GM19372 (cell line): ENCODE data around the gene SSX4B.
"Not testable (repeated sequence)": the region's sequence is repeated elsewhere in the genome, so short reads cannot be mapped to it uniquely, and the experiment has no call there.

Source experiments
- ATAC-seq: cut with Tn5 transposase; IDR thresholded peaks from one replicate; pipeline ENCODE4 v1.9.1; 2021; ENCODE audit warnings: mild to moderate bottlenecking, low read depth, moderate library complexity; ENCODE audit not compliant: unreplicated experiment

The SSX4B gene

DNA sequence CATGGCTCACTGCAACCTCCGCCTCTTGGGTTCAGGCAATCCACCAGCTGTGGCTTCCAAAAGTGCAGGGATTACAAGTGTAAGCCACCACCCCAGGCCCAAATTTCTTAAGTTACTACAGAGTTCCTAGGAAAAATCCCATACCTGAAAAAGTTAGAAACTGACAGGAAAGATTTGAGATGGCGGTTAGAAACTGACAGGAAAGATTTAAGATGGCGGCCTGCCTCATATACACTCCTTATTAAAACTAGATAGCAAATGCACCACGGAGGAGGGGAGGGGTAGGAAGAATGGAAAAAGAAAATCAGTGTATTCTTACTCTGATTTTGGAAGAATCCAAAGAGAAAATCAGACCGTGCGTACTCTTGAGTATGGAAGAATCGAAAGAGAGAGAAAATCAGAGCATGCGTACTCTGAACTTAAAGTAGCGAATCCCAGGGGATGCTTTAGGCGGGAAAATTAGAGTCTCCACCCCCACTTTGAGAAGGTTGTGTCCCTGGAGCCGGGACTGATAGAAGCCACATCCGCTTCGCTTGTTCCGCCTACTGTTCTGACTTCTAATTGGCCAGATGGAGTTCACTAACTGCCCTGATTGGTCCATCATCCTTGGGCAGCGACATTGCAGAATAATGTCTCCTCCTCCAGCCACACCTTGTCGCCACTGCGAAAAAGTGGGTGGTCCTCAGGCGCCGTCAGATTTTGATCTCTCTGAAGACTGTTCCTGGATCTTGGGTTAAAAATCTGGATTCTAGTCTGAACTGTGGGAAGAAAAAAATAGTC, 55.3 kb downstream of the SSX4B start, which contains the start of gene SSX3:
SSX3 (minus strand) TSS at position 389 of the 780 bp plus-strand sequence. CDS start 1,454 bp downstream, outside the sequence.
- not testable (repeated sequence) for ATAC-seq
